ENCODE results near the gene CACNA1H.

Gene CACNA1H

GRCh38 chr16:1199347-1200013 is 46.6 kb downstream of the CACNA1H start:
- TF ChIP-seq CTCF (IDR thresholded peaks at IDR 0.05; ENCODE audit: low read depth, low read length): no peak
- H3K4me3 ChIP-seq (ENCODE audit: low read depth, low read length): no peak overlapping the region

GRCh38 chr16:1200014-1200627 is 47.2 kb downstream of the CACNA1H start:
- Histone ChIP-seq H3K4me1 (peaks cover 6% of the 10 kb centered on the region), H3K9me3 (no peaks in the 10 kb centered on the region), H3K4me3 (ENCODE audit: low read depth, low read length) (no peak overlapping the region), H3K27me3 (no peaks in the 10 kb centered on the region; the same call in 1 of the 2 replicates), H3K36me3 (no peaks in the 10 kb centered on the region)
- DNase-seq: no peak
- no peak for TF ChIP-seq CTCF (IDR thresholded peaks at IDR 0.05; ENCODE audit: low read depth, low read length)

More at GRCh38 chr16:1199347-1200013, 46.6 kb downstream of the CACNA1H start:
- Histone ChIP-seq H3K27me3 (no peaks in the 10 kb centered on the region; the same call in 1 of the 2 replicates), H3K36me3 (no peaks in the 10 kb centered on the region), H3K9me3 (no peaks in the 10 kb centered on the region), H3K4me1 (peaks cover 6% of the 10 kb centered on the region)
- DNase-seq: peak; percentile 52

GRCh38 chr16:1201444-1201843 is 48.5 kb downstream of the CACNA1H start:
- TF ChIP-seq CTCF (IDR thresholded peaks at IDR 0.05; ENCODE audit: low read depth, low read length): no peak
- Histone ChIP-seq H3K4me3 (ENCODE audit: low read depth, low read length) (no peak overlapping the region), H3K4me1 (peaks cover 6% of the 10 kb centered on the region), H3K36me3 (no peaks in the 10 kb centered on the region), H3K9me3 (no peaks in the 10 kb centered on the region), H3K27me3 (no peaks in the 10 kb centered on the region; the same call in 1 of the 2 replicates)
- no peak for DNase-seq

GRCh38 chr16:1202274-1202673 is 49.4 kb downstream of the CACNA1H start:
- Histone ChIP-seq H3K4me1 (peaks cover 6% of the 10 kb centered on the region), H3K36me3 (no peaks in the 10 kb centered on the region), H3K27me3 (no peaks in the 10 kb centered on the region; the same call in 1 of the 2 replicates), H3K4me3 (ENCODE audit: low read depth, low read length) (no peak overlapping the region), H3K9me3 (no peaks in the 10 kb centered on the region)
- no peak for DNase-seq
- no peak for TF ChIP-seq CTCF (IDR thresholded peaks at IDR 0.05; ENCODE audit: low read depth, low read length)

GRCh38 chr16:1204933-1205332 is 52.0 kb downstream of the CACNA1H start:
- H3K4me1 ChIP-seq: no peaks in the 10 kb centered on the region
- H3K4me3 ChIP-seq (ENCODE audit: low read depth, low read length): no peak overlapping the region
- H3K36me3 ChIP-seq: no peaks in the 10 kb centered on the region
- DNase-seq: no peak
- no peaks in the 10 kb centered on the region for H3K9me3 ChIP-seq
- H3K27me3 ChIP-seq: no peaks in the 10 kb centered on the region; the same call in 1 of the 2 replicates
- no peak for TF ChIP-seq CTCF (IDR thresholded peaks at IDR 0.05; ENCODE audit: low read depth, low read length)

- 0 out of 2 replicates have a peak, but pooled peaks have one; percentile 9 for TF ChIP-seq CTCF (IDR thresholded peaks at IDR 0.05; ENCODE audit: low read depth, low read length)
- Histone ChIP-seq H3K27me3 (no peaks in the 10 kb centered on the region; the same call in 1 of the 2 replicates), H3K9me3 (no peaks in the 10 kb centered on the region), H3K4me1 (no peaks in the 10 kb centered on the region), H3K4me3 (ENCODE audit: low read depth, low read length) (no peak overlapping the region), H3K36me3 (no peaks in the 10 kb centered on the region)
- no peak for DNase-seq
Observed at GRCh38 chr16:1206326-1206725, 53.4 kb downstream of the CACNA1H start.

All from BE2C (cell line).